Cardiac fibroblast (primary cell): ENCODE measurements around the gene DDX39B.
"Not testable (repeated sequence)": the region's sequence is repeated elsewhere in the genome, so short reads cannot be mapped to it uniquely, and the experiment has no call there.

ENCODE experiments used
- DNase-seq, 2 donors: peaks; one replicate each; pipeline versions ENCODE4 v3.0.0 to v3.0.0-alpha.2; 2010; ENCODE audit warnings: low read depth in 2 of 2
- H3K4me3 ChIP-seq, 2 donors: replicated peaks in 1 of 2; 1 replicate in 1 of 2; 2 replicates in 1 of 2; pipeline ENCODE4 v1.5.1; 2011; ENCODE audit warnings: low read depth in 2 of 2, low read length in 2 of 2, mild to moderate bottlenecking in 2 of 2, moderate library complexity in 1 of 2
- CTCF ChIP-seq: IDR thresholded peaks from one replicate; pipeline ENCODE4 v1.5.1; 2011; ENCODE audit warnings: low read depth, mild to moderate bottlenecking, low read length, inconsistent platforms

The DDX39B gene

GRCh38 chr6:31498748-31499147, 43.1 kb downstream of the DDX39B start:
- H3K4me3 ChIP-seq, result peak overlapping the region; percentile 28
- no peak for TF ChIP-seq CTCF
- no peak for DNase-seq

DNA sequence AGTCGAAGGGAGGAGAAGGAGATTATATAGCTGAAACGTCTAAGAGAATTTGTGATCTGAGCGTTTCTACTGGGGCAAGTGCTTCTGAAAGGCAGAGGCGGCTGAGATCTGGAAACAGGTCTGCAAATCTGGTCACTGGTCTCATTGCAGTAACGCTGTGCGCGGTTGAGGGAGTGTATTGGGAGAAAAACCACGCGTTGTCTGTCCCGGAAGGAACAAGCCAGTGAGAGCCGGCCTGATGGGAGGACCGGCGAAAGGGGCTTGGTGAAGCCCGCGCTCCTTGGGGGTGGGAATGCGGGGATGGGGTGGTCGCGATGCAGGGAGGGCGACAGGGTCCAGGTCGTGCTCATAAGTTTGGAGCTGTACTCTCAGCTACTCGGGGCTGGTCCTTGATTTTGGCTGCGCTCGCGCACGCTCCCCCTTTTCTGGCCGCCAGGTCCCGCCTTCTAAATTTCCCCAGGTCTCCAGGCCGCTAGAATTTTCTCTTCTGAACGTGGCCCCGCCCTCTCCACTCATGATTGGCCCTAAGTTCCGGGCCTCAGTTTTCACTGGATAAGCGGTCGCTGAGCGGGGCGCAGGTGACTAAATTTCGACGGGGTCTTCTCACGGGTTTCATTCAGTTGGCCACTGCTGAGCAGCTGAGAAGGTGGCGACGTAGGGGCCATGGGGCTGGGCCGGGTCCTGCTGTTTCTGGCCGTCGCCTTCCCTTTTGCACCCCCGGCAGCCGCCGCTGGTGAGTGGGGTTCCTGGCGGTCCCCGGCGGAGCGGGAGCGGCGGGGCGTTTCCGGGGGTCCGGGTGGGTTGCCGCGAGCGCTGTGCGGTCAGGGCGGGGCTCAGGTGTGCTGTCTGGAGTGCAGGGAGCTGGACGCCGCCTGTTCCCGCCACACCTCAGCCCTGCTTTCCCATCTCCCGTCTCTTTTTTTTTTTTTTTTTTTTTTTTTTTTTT, 44.0 kb downstream of the DDX39B start, which contains the start of gene MICB:
MICB (plus strand) TSS at position 615 of the 946 bp plus-strand sequence; CDS start at position 664, 49 bp downstream.
- TF ChIP-seq CTCF, result no peak
- DNase-seq, result peak; percentile 77 to 82
- H3K4me3 ChIP-seq, result peak within 1 kb of the TSS; percentile 63 to 69

- H3K4me3 ChIP-seq, result peak overlapping the region in 1 of 2 donors; percentile 63
- not testable (repeated sequence) for DNase-seq
These were observed 45.0 kb downstream of the DDX39B start for GRCh38 chr6:31496826-31497225.

- peak overlapping the region in 1 of 2 donors; percentile 65 for H3K4me3 ChIP-seq
- peak; percentile 52 to 83 for DNase-seq
- TF ChIP-seq CTCF, result no peak
These were observed 46.2 kb downstream of the DDX39B start for GRCh38 chr6:31495580-31495979.

- TF ChIP-seq CTCF, result peak; percentile 77
- H3K4me3 ChIP-seq, result peak overlapping the region; percentile 65 to 73
- DNase-seq, result peak; percentile 76 to 78
These were observed 47.7 kb downstream of the DDX39B start for GRCh38 chr6:31493875-31494694.

DNA sequence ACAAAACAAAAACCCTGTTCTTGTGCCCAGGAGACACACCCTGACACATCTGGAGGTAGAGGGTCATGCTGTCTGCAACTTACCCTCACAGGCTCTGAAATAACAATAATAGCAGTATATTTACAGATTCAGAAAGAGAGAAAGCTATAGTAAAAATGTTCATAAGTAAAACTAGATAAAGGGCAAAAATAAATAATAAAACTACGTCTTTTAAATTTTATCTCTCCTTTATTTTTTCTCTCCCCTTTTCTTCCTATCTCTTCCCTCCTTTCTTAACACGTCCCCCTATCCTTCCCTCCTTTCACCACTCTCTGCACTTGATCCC, 48.3 kb downstream of the DDX39B start:
- not testable (repeated sequence) for DNase-seq
- H3K4me3 ChIP-seq, result peak overlapping the region; percentile 65 to 73

- no peak overlapping the region for H3K4me3 ChIP-seq
- TF ChIP-seq CTCF, result no peak
- DNase-seq, result no peak
These were observed 51.5 kb downstream of the DDX39B start for GRCh38 chr6:31490115-31490873.
